ENCODE data around the gene LRRD1.

LRRD1 gene

GRCh38 chr7:92178928-92179924 is at the start of gene LRRD1:
TSS of gene LRRD1 (minus strand) at chr7:92179142. CDS start at chr7:92165202, 13,940 bp downstream.
- peak; percentile 45 for DNase-seq (ENCODE audit: extremely low read depth, low read depth)
- peak within 1 kb of the TSS; percentile 43 for H3K4me3 ChIP-seq (replicated peaks; ENCODE audit: low read depth, low read length)
- peak; percentile 97 for TF ChIP-seq CTCF (IDR thresholded peaks at IDR 0.05; ENCODE audit: low read depth, low read length, missing control alignments)

GRCh38 chr7:92228742-92229141 is 49.8 kb upstream of the LRRD1 start:
- H3K4me3 ChIP-seq (replicated peaks; ENCODE audit: low read depth, low read length) = no peak overlapping the region
- TF ChIP-seq CTCF (IDR thresholded peaks at IDR 0.05; ENCODE audit: low read depth, low read length, missing control alignments) = no peak
- DNase-seq (ENCODE audit: extremely low read depth, low read depth) = no peak

GRCh38 chr7:92228100-92228499 is 49.2 kb upstream of the LRRD1 start:
- DNase-seq (ENCODE audit: extremely low read depth, low read depth) = no peak
- no peak overlapping the region for H3K4me3 ChIP-seq (replicated peaks; ENCODE audit: low read depth, low read length)
- TF ChIP-seq CTCF (IDR thresholded peaks at IDR 0.05; ENCODE audit: low read depth, low read length, missing control alignments) = no peak

- no peak for TF ChIP-seq CTCF (IDR thresholded peaks at IDR 0.05; ENCODE audit: low read depth, low read length, missing control alignments)
- no peak for DNase-seq (ENCODE audit: extremely low read depth, low read depth)
Measured at GRCh38 chr7:92226981-92227380, 48.0 kb upstream of the LRRD1 start.

GRCh38 chr7:92221766-92222165 is 42.8 kb upstream of the LRRD1 start:
- no peak overlapping the region for H3K4me3 ChIP-seq (replicated peaks; ENCODE audit: low read depth, low read length)
- no peak for TF ChIP-seq CTCF (IDR thresholded peaks at IDR 0.05; ENCODE audit: low read depth, low read length, missing control alignments)
- DNase-seq (ENCODE audit: extremely low read depth, low read depth) = no peak

More at GRCh38 chr7:92226981-92227380, 48.0 kb upstream of the LRRD1 start:
- H3K4me3 ChIP-seq (replicated peaks; ENCODE audit: low read depth, low read length) = no peak overlapping the region

GRCh38 chr7:92206672-92207071 is 27.7 kb upstream of the LRRD1 start:
- no peak for DNase-seq (ENCODE audit: extremely low read depth, low read depth)
- TF ChIP-seq CTCF (IDR thresholded peaks at IDR 0.05; ENCODE audit: low read depth, low read length, missing control alignments) = no peak
- H3K4me3 ChIP-seq (replicated peaks; ENCODE audit: low read depth, low read length) = no peak overlapping the region
